ENCODE results near the gene ACVR1B. TPM values are rescaled to one million over a fixed set of nuclear protein-coding genes. Genes with fewer than 3 reads are reported as not detected.

Gene ACVR1B
- total RNA-seq, 1 donor from 2014 or later: 18.7 TPM

DNA sequence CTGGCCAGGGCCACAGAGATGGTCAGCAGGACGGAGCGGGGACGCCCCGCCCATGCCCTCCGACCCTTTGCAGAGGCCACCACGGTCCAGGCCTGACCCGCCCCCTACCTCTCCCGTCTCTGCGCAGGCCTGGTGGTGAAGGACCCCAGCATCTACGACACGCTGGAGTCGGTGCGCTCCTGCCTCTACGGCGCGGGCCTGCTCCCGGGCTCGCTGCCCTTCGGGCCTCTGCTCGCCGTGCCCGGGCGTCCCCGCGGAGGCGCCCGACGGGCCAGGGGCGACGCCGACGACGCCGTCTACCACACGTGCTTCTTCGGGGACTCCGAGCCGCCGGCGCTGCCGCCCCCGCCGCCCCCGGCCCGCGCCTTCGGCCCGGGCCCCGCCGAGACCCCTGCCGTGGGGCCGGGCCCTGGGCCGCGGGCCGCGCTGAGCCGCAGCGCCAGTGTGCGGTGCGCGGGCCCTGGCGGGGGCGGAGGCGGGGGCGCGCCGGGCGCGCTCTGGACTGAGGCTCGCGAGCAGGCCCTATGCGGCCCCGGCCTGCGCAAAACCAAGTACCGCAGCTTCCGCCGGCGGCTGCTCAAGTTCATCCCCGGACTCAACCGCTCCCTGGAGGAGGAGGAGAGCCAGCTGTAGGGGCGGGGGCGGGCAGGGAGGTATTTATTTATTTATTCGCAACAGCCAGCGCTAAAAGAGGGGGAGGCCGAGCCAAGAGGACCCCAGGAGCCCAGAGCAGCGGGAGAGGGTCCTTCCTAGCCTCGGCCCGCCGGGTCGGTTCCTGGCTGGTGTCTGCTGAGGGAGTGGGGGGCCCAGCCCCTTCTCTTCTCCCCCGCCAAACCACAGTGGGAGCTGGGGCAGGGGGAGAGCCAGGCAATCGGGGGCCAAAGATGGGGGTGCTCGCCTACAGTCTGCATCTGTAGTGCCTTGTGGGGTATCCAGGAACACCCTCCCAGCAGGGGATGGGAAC is 63.4 kb downstream of the ACVR1B start:
- intact Hi-C loops (cut with DNase I): no loop called here
- TF ChIP-seq, protein P1, sequence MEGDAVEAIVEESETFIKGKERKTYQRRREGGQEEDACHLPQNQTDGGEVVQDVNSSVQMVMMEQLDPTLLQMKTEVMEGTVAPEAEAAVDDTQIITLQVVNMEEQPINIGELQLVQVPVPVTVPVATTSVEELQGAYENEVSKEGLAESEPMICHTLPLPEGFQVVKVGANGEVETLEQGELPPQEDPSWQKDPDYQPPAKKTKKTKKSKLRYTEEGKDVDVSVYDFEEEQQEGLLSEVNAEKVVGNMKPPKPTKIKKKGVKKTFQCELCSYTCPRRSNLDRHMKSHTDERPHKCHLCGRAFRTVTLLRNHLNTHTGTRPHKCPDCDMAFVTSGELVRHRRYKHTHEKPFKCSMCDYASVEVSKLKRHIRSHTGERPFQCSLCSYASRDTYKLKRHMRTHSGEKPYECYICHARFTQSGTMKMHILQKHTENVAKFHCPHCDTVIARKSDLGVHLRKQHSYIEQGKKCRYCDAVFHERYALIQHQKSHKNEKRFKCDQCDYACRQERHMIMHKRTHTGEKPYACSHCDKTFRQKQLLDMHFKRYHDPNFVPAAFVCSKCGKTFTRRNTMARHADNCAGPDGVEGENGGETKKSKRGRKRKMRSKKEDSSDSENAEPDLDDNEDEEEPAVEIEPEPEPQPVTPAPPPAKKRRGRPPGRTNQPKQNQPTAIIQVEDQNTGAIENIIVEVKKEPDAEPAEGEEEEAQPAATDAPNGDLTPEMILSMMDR (IDR thresholded peaks at IDR 0.05): no peak
- H3K36me3 ChIP-seq: no peaks in the 10 kb centered on the region
- no peak overlapping the region for H3K27ac ChIP-seq
- H3K4me1 ChIP-seq: peaks cover 0 to 2% of the 10 kb centered on the region in 2 donors
- no peak for DNase-seq (ENCODE audit: low spot score in 2 of 2)
- no peak overlapping the region for H3K4me3 ChIP-seq
- no peaks in the 10 kb centered on the region for H3K27me3 ChIP-seq
- no peaks in the 10 kb centered on the region for H3K9me3 ChIP-seq

- Histone ChIP-seq H3K27me3 (no peaks in the 10 kb centered on the region), H3K9me3 (no peaks in the 10 kb centered on the region), H3K4me1 (no peaks in the 10 kb centered on the region), H3K27ac (no peak overlapping the region), H3K4me3 (no peak overlapping the region), H3K36me3 (no peaks in the 10 kb centered on the region)
- intact Hi-C loops (cut with DNase I): no loop called here
- DNase-seq (ENCODE audit: low spot score in 2 of 2): no peak
- TF ChIP-seq, protein P1 (IDR thresholded peaks at IDR 0.05): no peak
Measured at GRCh38 chr12:52015532-52016041, 64.1 kb downstream of the ACVR1B start.

DNA sequence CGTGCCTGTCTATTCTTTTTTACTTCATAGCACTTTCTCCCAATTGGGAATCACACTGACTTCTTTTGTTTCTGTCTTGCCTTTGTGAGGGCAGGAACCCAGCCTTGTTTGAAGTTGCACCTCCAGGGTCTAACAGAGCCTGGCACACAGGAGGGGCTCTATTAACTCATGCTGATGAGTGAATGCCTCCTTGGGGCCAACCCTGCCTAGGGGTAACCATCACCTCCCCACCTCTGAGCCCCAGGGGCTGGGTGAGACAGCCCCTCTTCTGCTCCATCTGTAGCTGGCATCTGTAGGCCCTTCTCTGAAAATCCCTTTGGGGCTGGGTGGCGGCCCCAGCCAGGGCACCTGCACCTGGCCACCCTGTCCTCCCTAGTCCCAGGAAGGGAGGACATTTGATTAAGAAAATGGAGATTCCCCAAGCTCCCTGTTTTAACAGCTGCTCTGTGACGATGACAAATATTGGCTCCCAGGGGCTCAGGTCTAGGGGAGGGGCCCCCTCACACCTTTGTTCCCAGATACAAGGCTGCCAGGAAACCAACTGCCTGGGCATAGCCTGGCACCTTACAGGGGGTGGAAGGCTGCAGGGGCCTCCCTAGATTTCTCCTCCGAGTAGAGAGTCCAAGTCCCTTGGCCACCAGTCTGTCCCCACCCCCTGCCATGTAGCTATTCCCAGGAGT is 67.1 kb downstream of the ACVR1B start:
- Histone ChIP-seq H3K36me3 (no peaks in the 10 kb centered on the region), H3K27ac (no peak overlapping the region), H3K27me3 (no peaks in the 10 kb centered on the region), H3K9me3 (no peaks in the 10 kb centered on the region), H3K4me1 (peaks cover 0 to 7% of the 10 kb centered on the region in 2 donors), H3K4me3 (no peak overlapping the region)
- no peak for DNase-seq (ENCODE audit: low spot score in 2 of 2)
- TF ChIP-seq, protein P1 (IDR thresholded peaks at IDR 0.05): no peak
- intact Hi-C loops (cut with DNase I): no loop called here

DNA sequence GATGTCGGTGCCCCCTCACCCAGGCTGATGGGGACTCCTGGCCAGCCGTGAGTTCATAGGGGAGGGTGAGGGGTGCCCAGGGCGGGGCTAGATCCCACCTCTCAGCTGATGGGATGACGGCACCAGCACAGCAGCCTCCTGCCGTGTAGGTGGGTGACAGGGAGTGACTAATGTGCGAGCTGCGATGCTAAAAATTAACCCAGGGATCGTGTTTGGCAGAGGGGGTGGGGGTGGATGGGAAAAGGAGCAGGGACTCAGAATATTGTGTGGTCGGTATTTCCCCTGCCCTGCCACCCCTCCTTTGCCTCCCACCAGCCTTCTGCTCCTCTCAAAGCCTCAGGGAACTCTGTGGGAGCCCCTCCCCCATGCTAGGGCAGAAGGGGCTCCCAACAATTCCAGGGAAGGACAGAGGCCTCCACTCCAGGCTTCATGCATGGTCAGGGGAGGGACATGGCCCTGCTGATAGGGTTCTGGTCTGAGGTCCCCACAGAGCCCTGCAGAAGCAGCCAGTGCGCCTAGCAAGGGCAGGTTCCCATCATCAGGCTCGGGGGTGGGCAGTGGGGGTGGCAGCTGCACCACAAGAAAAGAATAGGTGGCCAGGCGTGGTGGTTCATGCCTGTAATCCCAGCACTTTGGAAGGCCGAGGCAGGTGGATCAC is 67.7 kb downstream of the ACVR1B start:
- Histone ChIP-seq H3K4me1 (peaks cover 3 to 14% of the 10 kb centered on the region in 2 donors), H3K9me3 (no peaks in the 10 kb centered on the region), H3K4me3 (no peak overlapping the region), H3K36me3 (no peaks in the 10 kb centered on the region), H3K27ac (no peak overlapping the region), H3K27me3 (no peaks in the 10 kb centered on the region)
- TF ChIP-seq, protein P1 (IDR thresholded peaks at IDR 0.05): no peak
- intact Hi-C loops (cut with DNase I): no loop called here
- DNase-seq (ENCODE audit: low spot score in 2 of 2): no peak

- DNase-seq (ENCODE audit: low spot score in 2 of 2): no peak
- H3K9me3 ChIP-seq: no peaks in the 10 kb centered on the region
- H3K4me1 ChIP-seq: peaks cover 7 to 21% of the 10 kb centered on the region in 2 donors
- TF ChIP-seq, protein P1 (IDR thresholded peaks at IDR 0.05): peak; percentile 39 to 58 (median 52)
- H3K27ac ChIP-seq: no peak overlapping the region
- no peaks in the 10 kb centered on the region for H3K27me3 ChIP-seq
- no peaks in the 10 kb centered on the region for H3K36me3 ChIP-seq
- no peak overlapping the region for H3K4me3 ChIP-seq
- intact Hi-C loops (cut with DNase I): loop anchor here (5.0 to 10.0 kb wide), 2 partner anchors 68 to 984 kb away; partner anchors contain the start of genes ACVR1B and EIF4B
Measured at GRCh38 chr12:52020539-52021336, 69.2 kb downstream of the ACVR1B start.

Measured in ascending aorta (tissue), 2 donors.